ENCODE data around the gene CTAG1A.

- TF ChIP-seq CTCF (IDR thresholded peaks at IDR 0.05) = no peak
- TF ChIP-seq EP300 (IDR thresholded peaks at IDR 0.05) = no peak
- no peak for TF ChIP-seq POLR2A (IDR thresholded peaks at IDR 0.05)
These were observed 14.6 kb downstream of the CTAG1A start for GRCh38 chrX:154599531-154599930.

Data from ovary (tissue), 3 donors.